Motor neuron (in vitro differentiated cells): ENCODE data around the gene TESK2. TPM values are rescaled to one million over a fixed set of nuclear protein-coding genes. Genes with fewer than 3 reads are reported as not detected.

Experiments used
- ATAC-seq, 8 experiments: fragments of 200-7000 bp; cut with Tn5 transposase; replicated peaks in 6 of 8; 2 replicates each; pipeline ENCODE4 v1.8.0; 2021; ENCODE audit warnings: mild to moderate bottlenecking in 8 of 8, moderate library complexity in 8 of 8
- H3K27ac ChIP-seq, 2 donors: fragments of 250-450 bp; sonication (Bioruptor Pico); 2 replicates each; pipeline ENCODE4 v1.9.0; 2021; ENCODE audit warnings: antibody characterized with exemption in 2 of 2, mild to moderate bottlenecking in 2 of 2, moderate library complexity in 1 of 2
- H3K4me1 ChIP-seq, 2 donors: fragments of 250-450 bp; sonication (Bioruptor Pico); replicated peaks in 1 of 2; 2 replicates each; pipeline ENCODE4 v1.6.1; 2021; ENCODE audit warnings: antibody characterized with exemption in 2 of 2, mild to moderate bottlenecking in 2 of 2, moderate library complexity in 1 of 2
- H3K4me3 ChIP-seq, 5 donors: fragments of 250-450 bp; sonication (Bioruptor Pico); 2 replicates each; pipeline ENCODE4 v1.9.0; 2021; ENCODE audit warnings: antibody characterized with exemption in 5 of 5, mild to moderate bottlenecking in 5 of 5, moderate library complexity in 4 of 5
- WGBS, 10 experiments: fragments of 450-650 bp; shearing (Covaris generic); methylation state at CpG; one replicate each; pipeline ENCODE4 v1.0.0; 2022; 5-methylcytosine and 5-hydroxymethylcytosine counted together
- in situ Hi-C, 9 experiments: fragments of 400-800 bp; cut with MboI; loops; one replicate each; pipeline ENCODE4 v1.15.0; 2021; ENCODE audit warnings: low sequenced_read_pairs in 9 of 9, low pct_unique_long_range_greater_than_20kb in 2 of 9; ENCODE audit not compliant: unreplicated experiment in 9 of 9
- total RNA-seq, 8 experiments: library from RNA; unstranded; fragments of 300-600 nt; gene quantifications; 2 replicates each; pipeline versions ENCODE4 v1.2.3 to v1.2.4, GENCODE V29; 2022

TESK2 gene
- total RNA-seq, 8 experiments from 2014 or later: 1.1 to 17.3 (median 2.0) TPM

- Histone ChIP-seq H3K4me3 (no peak overlapping the region), H3K27ac (no peak overlapping the region), H3K4me1 (peaks cover 7 to 20% of the 10 kb centered on the region in 2 donors)
- WGBS, 10 experiments: 18 to 60% (median 44%) methylated on average over 2 to 8 of the region's 8 CpGs; no CpG with 5 or more reads in 1 of the 10 experiments
- in situ Hi-C loops: loop anchor here in 4 of 9 experiments (10.0 to 25.0 kb wide), 4 partner anchors 292 to 569 kb away; partner anchors contain the start of genes HECTD3 (in 3 of the 4), UROD (in 3 of the 4), KIF2C (in 1 of the 4) and PTCH2 (in 1 of the 4)
- ATAC-seq: no peak
Observed at GRCh38 chr1:45306319-45306718, 184.6 kb downstream of the TESK2 start.

- H3K4me3 ChIP-seq: no peak overlapping the region
- WGBS, 10 experiments: 20 to 100% (median 92%) methylated on average over 1 to 10 of the region's 10 CpGs; no CpG with 5 or more reads in 3 of the 10 experiments
- in situ Hi-C loops: loop anchor here in 4 of 9 experiments (10.0 to 25.0 kb wide), 4 partner anchors 290 to 568 kb away; partner anchors contain the start of genes HECTD3 (in 3 of the 4), UROD (in 3 of the 4), KIF2C (in 1 of the 4) and PTCH2 (in 1 of the 4)
- H3K27ac ChIP-seq: no peak overlapping the region
- peaks cover 10 to 20% of the 10 kb centered on the region in 2 donors for H3K4me1 ChIP-seq
- no peak for ATAC-seq
Observed at GRCh38 chr1:45305231-45305630, 185.7 kb downstream of the TESK2 start.

GRCh38 chr1:45304311-45305081 lies 186.5 kb downstream of the TESK2 start:
- H3K27ac ChIP-seq: peak overlapping the region; percentile 81 to 90
- ATAC-seq: no peak
- peaks cover 10 to 22% of the 10 kb centered on the region in 2 donors for H3K4me1 ChIP-seq
- peak overlapping the region; percentile 60 to 83 (median 71) for H3K4me3 ChIP-seq
- in situ Hi-C loops: loop anchor here in 4 of 9 experiments (5.0 to 25.0 kb wide), 5 partner anchors 290 to 567 kb away; partner anchors contain the start of genes HECTD3 (in 4 of the 4), UROD (in 4 of the 4), KIF2C (in 1 of the 4) and PTCH2 (in 1 of the 4)
- 48 to 100% (median 70%) methylated on average over 1 to 10 of the region's 15 CpGs; no CpG with 5 or more reads in 3 of the 10 experiments for WGBS, 10 experiments

DNA sequence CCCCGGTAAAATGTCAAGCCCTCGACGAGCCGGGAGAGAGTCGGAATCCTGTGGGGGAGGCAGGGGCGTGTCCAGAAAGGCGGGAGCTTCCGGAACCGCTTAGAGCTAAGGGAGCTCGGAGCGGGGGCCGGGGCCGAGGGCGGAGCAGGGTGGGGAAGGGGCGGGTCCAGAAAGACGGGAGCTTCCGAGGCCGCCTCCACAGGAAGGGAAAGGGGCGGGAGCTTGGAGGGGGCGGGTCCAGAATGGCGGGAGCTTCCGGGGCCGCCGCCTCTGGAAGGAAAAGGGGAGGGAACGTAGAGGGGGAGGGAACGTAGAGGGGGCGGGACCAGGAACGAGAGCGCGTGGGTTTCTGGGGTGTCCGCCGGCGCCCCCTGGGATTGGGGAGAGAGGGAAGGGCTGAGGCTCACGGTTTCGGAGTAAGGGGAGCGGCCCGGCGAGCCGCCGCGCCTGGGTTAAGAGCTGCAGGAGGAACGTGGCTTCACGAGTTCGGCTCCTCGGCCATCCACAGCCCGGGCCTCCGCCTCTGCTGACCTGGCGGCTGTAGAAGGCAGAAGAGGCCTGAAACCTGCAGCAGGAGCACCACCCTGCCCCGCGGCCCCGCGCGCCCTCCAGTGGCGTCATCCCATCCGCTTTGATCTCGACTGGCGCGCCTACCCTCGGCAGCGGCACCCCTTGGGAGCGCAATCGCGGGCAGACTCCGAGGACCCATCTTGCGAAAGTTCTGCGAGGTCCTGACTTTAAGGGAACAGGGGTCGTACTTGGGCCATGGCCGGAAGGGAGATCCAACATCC lies 187.2 kb downstream of the TESK2 start:
- peak overlapping the region; percentile 60 to 83 (median 71) for H3K4me3 ChIP-seq
- 0% methylated on average over 1 to 5 of the region's 68 CpGs; no CpG with 5 or more reads in 6 of the 10 experiments for WGBS, 10 experiments
- in situ Hi-C loops: loop anchor here in 4 of 9 experiments (5.0 to 25.0 kb wide), 5 partner anchors 289 to 566 kb away; partner anchors contain the start of genes HECTD3 (in 4 of the 4), UROD (in 4 of the 4), KIF2C (in 1 of the 4) and PTCH2 (in 1 of the 4)
- H3K4me1 ChIP-seq: peaks cover 10 to 22% of the 10 kb centered on the region in 2 donors
- peak overlapping the region; percentile 81 to 90 for H3K27ac ChIP-seq
- ATAC-seq: peak; percentile 88 to 93 (median 90)

GRCh38 chr1:45302505-45303150 lies 188.3 kb downstream of the TESK2 start:
- H3K4me3 ChIP-seq: peak overlapping the region; percentile 60 to 83 (median 71)
- WGBS, 10 experiments: 77 to 100% (median 89%) methylated on average over 1 to 16 of the region's 16 CpGs; no CpG with 5 or more reads in 1 of the 10 experiments
- H3K4me1 ChIP-seq: peaks cover 17 to 33% of the 10 kb centered on the region in 2 donors
- in situ Hi-C loops: loop anchor here in 4 of 9 experiments (5.0 to 25.0 kb wide), 5 partner anchors 288 to 565 kb away; partner anchors contain the start of genes HECTD3 (in 4 of the 4), UROD (in 4 of the 4), KIF2C (in 1 of the 4) and PTCH2 (in 1 of the 4)
- no peak overlapping the region for H3K27ac ChIP-seq
- ATAC-seq: no peak

GRCh38 chr1:45300669-45300997 lies 190.3 kb downstream of the TESK2 start:
- in situ Hi-C loops: loop anchor here in 4 of 9 experiments (5.0 to 25.0 kb wide), 5 partner anchors 286 to 563 kb away; partner anchors contain the start of genes HECTD3 (in 4 of the 4), UROD (in 4 of the 4), KIF2C (in 1 of the 4) and PTCH2 (in 1 of the 4)
- no peak overlapping the region for H3K27ac ChIP-seq
- H3K4me1 ChIP-seq: peaks cover 21 to 34% of the 10 kb centered on the region in 2 donors
- H3K4me3 ChIP-seq: no peak overlapping the region
- no peak for ATAC-seq
- 20 to 100% (median 52%) methylated on average over 1 to 2 of the region's 2 CpGs for WGBS, 10 experiments

- in situ Hi-C loops: loop anchor here in 8 of 9 experiments (5.0 to 25.0 kb wide), 6 partner anchors 275 to 563 kb away; partner anchors contain the start of genes HECTD3 (in 6 of the 8), UROD (in 6 of the 8), KIF2C (in 1 of the 8) and PTCH2 (in 1 of the 8)
- Histone ChIP-seq H3K4me1 (peaks cover 21 to 34% of the 10 kb centered on the region in 2 donors), H3K4me3 (no peak overlapping the region), H3K27ac (no peak overlapping the region)
- 0 to 32% (median 10%) methylated on average over 1 to 4 of the region's 4 CpGs; no CpG with 5 or more reads in 1 of the 10 experiments for WGBS, 10 experiments
- ATAC-seq: peak; percentile 1 to 22 (median 12)
Observed at GRCh38 chr1:45299981-45300668, 190.8 kb downstream of the TESK2 start.

- 43 to 80% (median 80%) methylated on average over 1 of the region's 1 CpG; no CpG with 5 or more reads in 7 of the 10 experiments for WGBS, 10 experiments
- in situ Hi-C loops: loop anchor here in 4 of 9 experiments (5.0 to 25.0 kb wide), 3 partner anchors 274 to 287 kb away; partner anchors contain the start of genes HECTD3 (in 2 of the 4) and UROD (in 2 of the 4)
Observed at GRCh38 chr1:45299296-45299695, 191.7 kb downstream of the TESK2 start.

DNA sequence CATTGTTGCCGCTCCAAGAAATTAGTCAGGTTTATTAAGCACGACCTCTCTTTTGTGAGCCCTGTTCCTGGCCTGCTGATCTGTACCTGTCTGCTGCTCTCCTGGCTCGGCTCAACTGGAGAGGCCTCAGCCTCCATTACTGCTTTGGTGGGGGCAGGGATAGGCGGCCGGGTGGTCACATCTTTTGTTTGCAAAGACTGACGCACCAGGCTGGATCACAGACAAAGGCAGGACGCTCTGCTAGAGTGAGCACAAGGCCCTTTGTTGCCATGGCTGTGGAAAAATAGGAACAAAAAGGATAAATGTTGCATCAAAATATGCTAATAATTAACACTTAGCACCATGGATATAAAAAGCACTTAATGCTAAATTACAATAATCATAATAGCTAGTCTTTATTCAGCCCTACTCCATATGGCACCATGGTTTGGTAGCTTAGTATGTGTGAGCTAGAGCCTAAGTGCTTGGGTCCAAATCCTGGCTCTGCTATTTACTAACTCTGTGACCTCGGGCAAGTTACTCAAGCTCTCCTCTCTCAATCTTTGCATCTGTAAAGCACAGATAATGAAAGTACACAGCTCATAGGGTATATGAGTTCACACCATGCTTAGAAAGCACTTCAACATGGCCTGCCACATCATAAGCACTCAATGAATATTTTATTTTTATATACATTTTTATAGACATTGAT lies 193.2 kb downstream of the TESK2 start:
- ATAC-seq: peak in 6 of 8 experiments; percentile 24 to 87 (median 72)
- Histone ChIP-seq H3K27ac (peak overlapping the region; percentile 28 to 60), H3K4me1 (peaks cover 14 to 26% of the 10 kb centered on the region in 2 donors), H3K4me3 (no peak overlapping the region)
- in situ Hi-C loops: loop anchor here in 4 of 9 experiments (5.0 to 25.0 kb wide), 3 partner anchors 273 to 286 kb away; partner anchors contain the start of genes HECTD3 (in 2 of the 4) and UROD (in 2 of the 4)
- WGBS, 10 experiments: 13 to 62% (median 36%) methylated on average over 1 to 8 of the region's 8 CpGs

More at GRCh38 chr1:45299296-45299695, 191.7 kb downstream of the TESK2 start:
- peaks cover 15 to 27% of the 10 kb centered on the region in 2 donors for H3K4me1 ChIP-seq
- H3K27ac ChIP-seq: no peak overlapping the region
- no peak for ATAC-seq
- no peak overlapping the region for H3K4me3 ChIP-seq
